Activated T-helper 2 cell treated with anti-CD3 and anti-CD28 coated beads, Interferon-gamma antibody, Interleukin-2, Interleukin-4, amounts not matched to agents 10 μg/mL and 5 μg/mL and 100 μg/mL, durations not matched to agents 14 hours and 24 hours and 36 hours (primary cell): Measurements from ENCODE around the gene CNIH2. TPM values are rescaled to one million over a fixed set of nuclear protein-coding genes. Genes with fewer than 3 reads are reported as not detected.
"Not testable (repeated sequence)": the region's sequence is repeated elsewhere in the genome, so short reads cannot be mapped to it uniquely, and the experiment has no call there.

Experiments used
- DNase-seq: peaks from one replicate; pipeline ENCODE4 v3.0.0; 2021; ENCODE audit warnings: low spot score
- H3K27ac Mint-ChIP-seq: one replicate; pipeline ENCODE4 v1.8.0; 2021; ENCODE audit warnings: mixed read lengths
- H3K27me3 Mint-ChIP-seq: one replicate; pipeline ENCODE4 v1.8.0; 2021; ENCODE audit warnings: low read depth, mixed read lengths
- H3K36me3 Mint-ChIP-seq: one replicate; pipeline ENCODE4 v1.8.0; 2021; ENCODE audit warnings: low read depth, mixed read lengths
- H3K4me1 Mint-ChIP-seq: one replicate; pipeline ENCODE4 v1.8.0; 2021; ENCODE audit warnings: low read depth, mixed read lengths
- H3K4me3 Mint-ChIP-seq: one replicate; pipeline ENCODE4 v1.8.0; 2021; ENCODE audit warnings: low read depth, mild to moderate bottlenecking, moderate library complexity, mixed read lengths
- H3K9me3 Mint-ChIP-seq: one replicate; pipeline ENCODE4 v1.8.0; 2021; ENCODE audit warnings: mixed read lengths
- intact Hi-C: fragments of 100-400 bp; cut with micrococcal nuclease; formaldehyde crosslinking; loops from one replicate; pipeline ENCODE4 v1.15.1; 2023
- total RNA-seq: library from RNA; stranded (reverse); gene quantifications from 2 replicates; pipeline ENCODE4 v1.2.3, GENCODE V29; 2022

Gene CNIH2
- total RNA-seq, 1 donor from 2014 or later: 0.91 TPM

- H3K27me3 Mint-ChIP-seq: peaks cover 30% of the 10 kb centered on the region
- no peaks in the 10 kb centered on the region for H3K36me3 Mint-ChIP-seq
- no peak for DNase-seq
- no peaks in the 10 kb centered on the region for H3K9me3 Mint-ChIP-seq
- peaks cover 12% of the 10 kb centered on the region for H3K4me1 Mint-ChIP-seq
- no peak within 1 kb of the TSS for H3K27ac Mint-ChIP-seq
- peak within 1 kb of the TSS; percentile 49 for H3K4me3 Mint-ChIP-seq
- intact Hi-C loops: no loop called here
Observed at GRCh38 chr11:66291706-66292542, 13.9 kb downstream of the CNIH2 start, which contains the start of gene TMEM151A. Gene TMEM151A (plus strand): TSS chr11:66291894. CDS start chr11:66292014, 120 bp downstream.

GRCh38 chr11:66292543-66293332 is 14.8 kb downstream of the CNIH2 start:
- intact Hi-C loops: no loop called here
- no peak overlapping the region for H3K4me3 Mint-ChIP-seq
- peaks cover 9% of the 10 kb centered on the region for H3K4me1 Mint-ChIP-seq
- no peaks in the 10 kb centered on the region for H3K9me3 Mint-ChIP-seq
- H3K36me3 Mint-ChIP-seq: no peaks in the 10 kb centered on the region
- no peak for DNase-seq
- H3K27me3 Mint-ChIP-seq: peaks cover 30% of the 10 kb centered on the region
- no peak overlapping the region for H3K27ac Mint-ChIP-seq

GRCh38 chr11:66293352-66293751 is 15.4 kb downstream of the CNIH2 start:
- Mint-ChIP-seq H3K27me3 (peaks cover 30% of the 10 kb centered on the region), H3K4me1 (peaks cover 9% of the 10 kb centered on the region), H3K27ac (no peak overlapping the region), H3K4me3 (no peak overlapping the region), H3K9me3 (no peaks in the 10 kb centered on the region), H3K36me3 (no peaks in the 10 kb centered on the region)
- no peak for DNase-seq
- intact Hi-C loops: no loop called here

- intact Hi-C loops: no loop called here
- H3K27me3 Mint-ChIP-seq: peaks cover 30% of the 10 kb centered on the region
- H3K36me3 Mint-ChIP-seq: no peaks in the 10 kb centered on the region
- H3K4me3 Mint-ChIP-seq: no peak overlapping the region
- peaks cover 9% of the 10 kb centered on the region for H3K4me1 Mint-ChIP-seq
- DNase-seq: no peak
- H3K9me3 Mint-ChIP-seq: no peaks in the 10 kb centered on the region
- no peak overlapping the region for H3K27ac Mint-ChIP-seq
Observed at GRCh38 chr11:66293777-66294625, 16.0 kb downstream of the CNIH2 start.

DNA sequence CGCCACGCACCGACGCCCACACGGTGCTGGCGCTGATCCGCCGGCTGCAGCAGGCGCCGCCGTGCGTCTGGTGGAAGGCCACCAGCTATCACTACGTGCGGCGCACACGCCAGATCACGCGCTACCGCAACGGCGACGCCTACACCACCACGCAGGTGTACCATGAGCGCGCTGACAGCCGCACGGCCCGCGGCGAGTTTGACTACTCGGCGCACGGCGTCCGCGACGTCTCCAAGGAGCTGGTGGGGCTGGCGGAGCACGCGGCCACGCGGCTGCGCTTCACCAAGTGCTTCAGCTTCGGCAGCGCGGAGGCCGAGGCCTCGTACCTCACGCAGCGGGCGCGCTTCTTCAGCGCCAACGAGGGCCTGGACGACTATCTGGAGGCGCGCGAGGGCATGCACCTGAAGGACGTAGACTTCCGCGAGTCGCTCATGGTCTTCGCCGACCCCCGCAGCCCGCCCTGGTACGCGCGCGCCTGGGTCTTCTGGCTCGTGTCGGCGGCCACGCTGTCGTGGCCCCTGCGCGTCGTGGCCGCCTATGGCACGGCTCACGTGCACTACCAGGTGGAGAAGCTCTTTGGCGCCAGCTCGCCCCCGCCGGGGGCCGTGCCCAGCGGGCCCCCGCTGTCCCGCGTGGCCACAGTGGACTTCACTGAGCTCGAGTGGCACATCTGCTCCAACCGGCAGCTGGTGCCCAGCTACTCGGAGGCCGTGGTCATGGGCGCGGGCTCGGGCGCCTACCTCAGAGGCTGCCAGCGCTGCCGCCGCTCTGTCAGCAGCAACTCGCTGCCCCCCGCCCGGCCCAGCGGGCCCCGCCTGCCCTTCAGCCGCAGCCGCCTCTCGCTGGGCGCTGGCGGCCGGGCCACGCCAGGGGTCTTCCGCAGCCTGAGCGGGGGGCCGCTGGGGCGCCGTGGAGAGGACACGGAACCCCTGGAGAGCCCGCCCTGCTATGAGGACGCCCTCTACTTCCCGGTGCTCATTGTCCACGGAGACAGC is 16.9 kb downstream of the CNIH2 start:
- Mint-ChIP-seq H3K27ac (no peak overlapping the region), H3K4me3 (no peak overlapping the region), H3K9me3 (no peaks in the 10 kb centered on the region), H3K27me3 (peaks cover 28% of the 10 kb centered on the region), H3K4me1 (peaks cover 5% of the 10 kb centered on the region), H3K36me3 (no peaks in the 10 kb centered on the region)
- no peak for DNase-seq
- intact Hi-C loops: no loop called here

GRCh38 chr11:66297610-66298009 is 19.6 kb downstream of the CNIH2 start:
- intact Hi-C loops: no loop called here
- no peak overlapping the region for H3K27ac Mint-ChIP-seq
- no peaks in the 10 kb centered on the region for H3K9me3 Mint-ChIP-seq
- H3K36me3 Mint-ChIP-seq: no peaks in the 10 kb centered on the region
- H3K4me3 Mint-ChIP-seq: no peak overlapping the region
- no peaks in the 10 kb centered on the region for H3K4me1 Mint-ChIP-seq
- H3K27me3 Mint-ChIP-seq: peaks cover 12% of the 10 kb centered on the region
- DNase-seq: no peak

DNA sequence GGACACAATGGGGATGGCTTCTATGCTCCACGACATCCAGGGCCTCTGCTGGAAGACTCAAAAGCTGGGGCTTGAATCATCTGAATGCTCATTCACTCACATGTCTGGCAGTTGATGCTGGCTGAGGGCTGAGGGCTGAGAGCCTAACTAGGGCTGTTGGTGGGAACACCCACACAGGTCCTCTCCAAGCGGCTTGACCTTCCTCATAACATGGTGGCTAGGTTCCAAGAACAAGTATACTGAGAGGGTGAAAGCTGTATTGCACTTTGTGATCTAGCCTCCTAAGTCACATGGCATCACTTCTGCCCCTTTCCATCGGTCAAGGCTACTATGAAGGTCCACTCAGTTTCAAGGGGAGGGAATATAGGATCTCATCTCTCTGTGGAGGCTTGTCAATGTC is 21.2 kb downstream of the CNIH2 start:
- Mint-ChIP-seq H3K27me3 (peaks cover 2% of the 10 kb centered on the region), H3K36me3 (no peaks in the 10 kb centered on the region), H3K27ac (no peak overlapping the region), H3K4me1 (no peaks in the 10 kb centered on the region), H3K4me3 (no peak overlapping the region), H3K9me3 (no peaks in the 10 kb centered on the region)
- no peak for DNase-seq
- intact Hi-C loops: no loop called here

GRCh38 chr11:66302656-66303055 is 24.7 kb downstream of the CNIH2 start:
- no peaks in the 10 kb centered on the region for H3K4me1 Mint-ChIP-seq
- no peaks in the 10 kb centered on the region for H3K27me3 Mint-ChIP-seq
- no peaks in the 10 kb centered on the region for H3K9me3 Mint-ChIP-seq
- H3K36me3 Mint-ChIP-seq: no peaks in the 10 kb centered on the region
- H3K4me3 Mint-ChIP-seq: no peak overlapping the region
- intact Hi-C loops: no loop called here
- no peak overlapping the region for H3K27ac Mint-ChIP-seq
- DNase-seq: no peak

DNA sequence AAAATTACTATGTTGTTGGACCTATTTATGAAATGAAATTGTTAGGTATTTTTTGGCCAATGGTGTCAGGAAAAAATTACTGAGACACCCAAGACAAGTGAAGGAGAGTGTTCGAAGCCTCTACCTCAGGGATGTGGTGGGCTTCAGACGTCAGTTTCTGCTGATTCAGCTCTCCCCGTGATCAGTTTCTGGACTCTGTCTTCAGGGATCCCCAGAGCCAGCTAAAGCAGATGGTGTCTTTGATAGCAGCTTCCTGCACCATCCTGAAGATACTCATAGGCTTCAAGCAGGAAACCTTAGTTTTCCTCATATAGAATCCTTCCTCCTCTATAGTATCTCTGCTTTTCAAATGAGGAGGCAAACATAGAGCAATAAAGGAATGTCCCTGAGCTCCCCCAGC is 31.5 kb downstream of the CNIH2 start:
- Mint-ChIP-seq H3K4me3 (no peak overlapping the region), H3K4me1 (peaks cover 8% of the 10 kb centered on the region), H3K36me3 (no peaks in the 10 kb centered on the region), H3K9me3 (no peaks in the 10 kb centered on the region), H3K27me3 (no peaks in the 10 kb centered on the region), H3K27ac (no peak overlapping the region)
- intact Hi-C loops: no loop called here
- DNase-seq: no peak

- no peak for DNase-seq
- no peaks in the 10 kb centered on the region for H3K36me3 Mint-ChIP-seq
- H3K4me1 Mint-ChIP-seq: peaks cover 8% of the 10 kb centered on the region
- H3K4me3 Mint-ChIP-seq: no peak overlapping the region
- H3K9me3 Mint-ChIP-seq: no peaks in the 10 kb centered on the region
- intact Hi-C loops: loop anchor here (2.0 kb wide), 1 partner anchor 76 kb away; no protein-coding TSS in a partner anchor
- H3K27me3 Mint-ChIP-seq: no peaks in the 10 kb centered on the region
- no peak overlapping the region for H3K27ac Mint-ChIP-seq
Observed at GRCh38 chr11:66310324-66310723, 32.3 kb downstream of the CNIH2 start.

GRCh38 chr11:66310803-66311440 is 32.9 kb downstream of the CNIH2 start:
- not testable (repeated sequence) for H3K4me3 Mint-ChIP-seq, H3K27ac Mint-ChIP-seq, H3K27me3 Mint-ChIP-seq, H3K36me3 Mint-ChIP-seq, H3K4me1 Mint-ChIP-seq, H3K9me3 Mint-ChIP-seq, DNase-seq
- intact Hi-C loops: loop anchor here (2.0 kb wide), 1 partner anchor 76 kb away; no protein-coding TSS in a partner anchor
